22Rv1 (cell line): ENCODE data around the gene ITPRIP.

Experiments used
- H3K27ac ChIP-seq: fragments of 450-650 bp; 2 replicates; pipeline ENCODE4 v1.5.1; 2017
- CTCF ChIP-seq: fragments of 450-650 bp; IDR thresholded peaks from 2 replicates; pipeline ENCODE4 v1.5.1; 2017; ENCODE audit warnings: mild to moderate bottlenecking
- ZFX ChIP-seq: fragments of 450-650 bp; IDR thresholded peaks from 2 replicates; pipeline ENCODE4 v1.6.1; 2017; ENCODE audit warnings: antibody characterized with exemption, borderline replicate concordance

The ITPRIP gene

DNA sequence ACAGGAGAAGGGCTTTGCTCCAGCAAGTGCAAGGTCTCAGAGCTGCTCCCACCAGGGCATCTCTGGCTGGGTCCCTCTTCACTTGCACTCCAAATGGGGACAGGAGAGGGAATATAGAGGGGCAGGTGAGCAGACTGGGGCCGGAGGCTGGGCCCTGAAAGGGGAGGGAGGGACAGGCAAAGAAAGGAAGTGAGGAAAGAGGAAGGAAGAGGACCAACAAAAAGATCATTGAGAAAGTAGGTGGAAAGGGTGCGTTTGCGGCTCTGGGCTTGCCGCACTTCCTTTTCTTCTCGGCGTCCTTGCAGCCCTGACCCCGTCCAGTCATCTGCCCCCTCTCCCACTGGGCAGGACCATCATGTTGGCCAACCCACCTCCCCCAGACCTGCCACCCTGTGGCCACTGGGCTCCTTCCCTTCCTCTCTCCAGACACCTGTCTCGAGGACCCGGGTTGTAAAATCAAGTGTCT, 14.0 kb downstream of the ITPRIP start:
- no peak overlapping the region for H3K27ac ChIP-seq
- TF ChIP-seq CTCF (no peak), ZFX (no peak)

GRCh38 chr10:104323760-104324201, 14.5 kb downstream of the ITPRIP start:
- TF ChIP-seq CTCF (no peak), ZFX (no peak)
- no peak overlapping the region for H3K27ac ChIP-seq

DNA sequence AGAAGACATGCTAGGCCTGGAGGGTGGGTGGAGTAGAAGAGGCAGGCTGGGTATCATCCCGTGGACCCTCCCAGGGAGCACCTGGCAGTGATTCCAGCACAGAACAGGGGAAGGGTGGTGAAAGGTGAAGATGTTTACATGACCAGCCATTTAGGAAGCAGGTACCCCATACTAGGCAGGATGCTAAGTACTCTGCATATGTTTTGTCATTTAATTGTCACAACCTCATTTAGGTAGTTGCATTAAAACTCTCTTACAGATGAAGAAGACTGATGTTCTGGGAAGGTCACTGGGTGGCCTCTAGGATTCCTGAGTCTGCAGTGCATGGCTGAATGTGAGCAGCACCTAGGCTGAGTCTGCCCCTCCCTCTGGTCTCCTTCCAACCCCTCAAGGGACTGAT, 15.2 kb downstream of the ITPRIP start:
- no peak overlapping the region for H3K27ac ChIP-seq

DNA sequence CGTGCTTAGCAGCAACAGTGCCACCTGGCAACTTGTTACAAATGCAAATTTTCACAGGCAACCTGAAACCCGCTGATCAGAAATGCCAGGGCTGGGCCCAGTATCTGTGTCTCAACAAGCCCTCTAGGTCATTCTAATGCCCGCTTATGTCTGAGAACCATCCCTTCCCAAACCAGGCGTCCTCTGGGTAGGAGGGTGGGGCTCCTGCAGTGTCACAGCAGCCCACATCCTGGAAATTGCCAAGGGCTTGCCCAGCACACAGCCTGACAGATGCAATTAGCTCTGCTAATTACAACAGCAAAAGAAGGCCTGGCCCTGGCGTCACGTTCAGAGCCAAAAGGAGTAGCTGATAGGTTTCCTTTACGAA, 15.9 kb downstream of the ITPRIP start:
- no peak overlapping the region for H3K27ac ChIP-seq
- TF ChIP-seq CTCF (no peak), ZFX (no peak)

More for the DNA sequence above, 15.2 kb downstream of the ITPRIP start:
- no peak for TF ChIP-seq ZFX
- no peak for TF ChIP-seq CTCF

DNA sequence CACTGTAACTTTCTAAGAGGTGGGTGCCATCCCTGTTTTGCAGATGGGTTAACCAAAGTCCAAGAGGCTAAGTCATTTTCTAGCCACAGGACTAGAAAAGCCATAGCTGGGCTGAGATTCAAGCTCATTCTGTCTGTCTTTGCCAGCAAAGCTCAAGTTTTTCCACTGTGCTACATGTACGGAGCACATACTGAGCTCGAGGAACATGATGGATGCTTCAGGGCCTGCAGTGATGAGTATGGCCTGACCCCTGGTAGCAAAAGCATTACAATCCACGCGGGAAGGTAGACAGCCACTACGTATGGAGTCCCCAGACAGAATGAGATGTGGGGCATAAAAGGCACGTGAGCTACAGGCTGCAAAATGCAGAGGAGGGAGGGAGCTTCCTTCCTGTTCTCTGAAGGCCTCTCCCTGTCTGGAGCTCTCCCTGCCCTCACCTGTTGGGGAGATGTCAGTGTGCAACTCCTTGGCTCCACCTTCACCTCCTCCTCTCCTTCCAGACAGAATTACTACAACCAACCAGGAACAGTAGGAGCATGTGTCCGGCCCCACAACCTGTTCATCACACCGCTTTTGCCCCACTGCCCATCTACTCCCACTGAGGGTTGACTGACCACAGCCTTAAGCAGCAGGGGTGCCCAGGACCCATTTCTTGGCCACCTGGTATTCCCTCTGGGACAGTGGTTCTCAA, 16.4 kb downstream of the ITPRIP start:
- H3K27ac ChIP-seq, result no peak overlapping the region
- TF ChIP-seq CTCF (no peak), ZFX (no peak)

DNA sequence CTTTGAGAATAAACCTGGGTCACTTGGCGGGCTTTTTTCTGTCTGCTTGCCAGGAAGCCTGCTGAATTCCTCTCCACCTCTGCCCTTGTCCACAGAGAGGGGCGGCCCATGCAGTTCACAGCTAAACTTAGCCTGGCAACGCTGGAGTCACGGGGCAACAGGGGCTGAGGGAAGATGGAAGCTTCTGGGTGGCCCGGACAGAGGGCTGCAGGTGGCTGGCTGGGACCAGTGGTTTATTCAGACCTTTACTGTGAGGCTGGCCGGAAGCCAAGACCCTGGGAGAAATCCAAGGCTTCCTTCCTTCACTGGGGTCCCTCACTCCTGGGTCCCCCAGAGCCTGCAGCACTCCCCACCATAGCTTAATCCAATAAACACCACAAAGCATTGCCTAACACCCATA, 17.0 kb downstream of the ITPRIP start:
- TF ChIP-seq ZFX, result no peak
- no peak overlapping the region for H3K27ac ChIP-seq

DNA sequence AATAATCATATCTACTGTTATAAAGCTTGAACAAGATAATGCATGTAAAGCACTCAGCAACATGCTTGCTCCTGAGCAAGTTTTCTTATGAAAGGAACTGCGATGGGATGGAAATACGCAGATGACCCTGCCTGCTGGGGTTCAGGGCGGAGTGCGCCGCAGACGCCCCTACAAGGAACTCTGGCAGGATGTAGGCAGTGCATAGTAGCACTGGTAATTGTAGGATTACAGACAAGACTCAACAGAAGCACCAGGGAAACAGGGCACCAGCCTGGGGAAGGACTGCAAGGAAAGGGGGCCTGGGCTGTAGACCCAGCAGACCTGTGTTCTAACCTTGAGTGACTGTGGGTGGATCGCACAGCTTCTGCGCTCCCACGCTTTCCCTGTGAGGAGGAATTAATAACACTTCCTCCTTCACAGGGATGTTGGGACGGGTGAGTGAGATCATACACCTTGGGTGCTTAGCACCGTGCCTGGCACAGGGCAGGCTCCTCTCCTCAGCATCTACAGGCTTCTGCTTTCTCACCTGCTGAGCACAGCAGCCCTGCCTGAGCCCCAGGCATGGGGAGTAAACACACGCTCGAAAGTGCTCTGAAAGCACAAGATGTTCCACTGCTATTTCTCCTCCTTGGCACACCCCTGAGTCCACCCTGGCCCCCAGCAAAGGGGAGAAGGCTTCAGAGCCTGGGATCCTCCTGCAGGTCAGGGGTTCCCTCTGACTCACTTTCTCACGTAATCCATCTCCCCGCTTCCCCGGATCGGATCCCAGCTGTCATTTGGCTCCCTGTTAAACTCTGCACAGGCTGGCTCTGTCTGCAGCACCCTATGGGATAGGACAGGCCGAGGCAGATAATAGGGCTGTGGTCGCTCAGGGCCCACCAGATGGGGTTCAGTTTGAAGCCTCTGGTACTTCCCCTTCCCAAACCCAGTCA, 19.2 kb downstream of the ITPRIP start:
- TF ChIP-seq ZFX (no peak), CTCF (no peak)
- H3K27ac ChIP-seq, result no peak overlapping the region
